H1 (cell line): Measurements from ENCODE around the gene PHOX2A. TPM values are rescaled to one million over a fixed set of nuclear protein-coding genes. Genes with fewer than 3 reads are reported as not detected.

Source experiments
- CTCF ChIA-PET: fragments of 300-600 bp; sonication (Branson Sonifier 250); formaldehyde crosslinking; loops from one replicate; lab custom pipeline; 2021; ENCODE audit not compliant: partially characterized antibody; lab: Charles Lee
- POLR2A ChIA-PET: fragments of 300-600 bp; sonication (Branson Sonifier 250); formaldehyde crosslinking; loops from one replicate; lab custom pipeline; 2021; ENCODE audit warnings: inconsistent platforms; ENCODE audit not compliant: partially characterized antibody; lab: Charles Lee
- DNase-seq, 2 experiments: peaks; one replicate each; pipeline versions ENCODE4 v3.0.0 to v3.0.0-alpha.2; 2010 to 2022; ENCODE audit warnings: low spot score in 2 of 2, low read depth in 1 of 2, mixed read lengths in 1 of 2
- FAIRE-seq: peaks from 2 replicates; lab custom pipeline; 2011; peaks lifted over from hg19 to GRCh38; lab: Jason Lieb, UNC
- H2AFZ ChIP-seq: 2 replicates; pipeline ENCODE4 v1.8.1; 2012; ENCODE audit warnings: low read length, inconsistent platforms
- H2AK5ac ChIP-seq: 2 replicates; pipeline ENCODE4 v1.6.1; 2013; ENCODE audit warnings: low read depth, low read length
- H2BK120ac ChIP-seq: replicated peaks from 2 replicates; pipeline ENCODE3; 2013; ENCODE audit warnings: low read depth, low read length, inconsistent platforms
- H2BK12ac ChIP-seq: 2 replicates; pipeline ENCODE4 v1.6.1; 2013; ENCODE audit warnings: low read depth, low read length
- H2BK15ac ChIP-seq: 2 replicates; pipeline ENCODE4 v1.6.1; 2013; ENCODE audit warnings: low read length
- H2BK20ac ChIP-seq: 2 replicates; pipeline ENCODE4 v1.6.1; 2013; ENCODE audit warnings: low read length
- H2BK5ac ChIP-seq: 2 replicates; pipeline ENCODE4 v1.6.1; 2013; ENCODE audit warnings: low read depth, low read length
- H3K14ac ChIP-seq: 2 replicates; pipeline ENCODE4 v1.6.1; 2013; ENCODE audit warnings: inconsistent platforms; ENCODE audit not compliant: insufficient read length
- H3K18ac ChIP-seq: 2 replicates; pipeline ENCODE4 v1.6.1; 2013; ENCODE audit warnings: low read length; ENCODE audit errors: extremely low read depth
- H3K23ac ChIP-seq: 2 replicates; pipeline ENCODE4 v1.6.1; 2013; ENCODE audit warnings: inconsistent platforms; ENCODE audit not compliant: insufficient read length
- H3K23me2 ChIP-seq: 2 replicates; pipeline ENCODE4 v1.6.1; 2013; ENCODE audit warnings: low read depth, low read length
- H3K27ac ChIP-seq: 2 replicates; pipeline ENCODE4 v1.6.1; 2011; ENCODE audit warnings: low read depth, low read length, inconsistent platforms
- H3K27me3 ChIP-seq, 4 experiments: replicated peaks in 1 of 4; 1 replicate in 1 of 4; 2 replicates in 3 of 4; pipeline versions ENCODE4 v1.6.1 to v1.8.1; 2011 to 2013; ENCODE audit warnings: low read length in 3 of 4, mild to moderate bottlenecking in 3 of 4, inconsistent platforms in 2 of 4, mixed read lengths in 2 of 4, moderate library complexity in 1 of 4; ENCODE audit not compliant: control insufficient read depth in 3 of 4, insufficient read depth in 3 of 4; ENCODE audit errors: extremely low read depth in 1 of 4
- H3K36me3 ChIP-seq, 4 experiments: 2 replicates each; pipeline versions ENCODE4 v1.6.1 to v1.8.1; 2011 to 2013; ENCODE audit warnings: mild to moderate bottlenecking in 4 of 4, low read length in 3 of 4, moderate library complexity in 2 of 4, control low read depth in 1 of 4, inconsistent platforms in 1 of 4; ENCODE audit not compliant: insufficient read depth in 4 of 4, control insufficient read depth in 2 of 4
- H3K4ac ChIP-seq: replicated peaks from 2 replicates; pipeline ENCODE3; 2013; ENCODE audit warnings: low read length, low read depth, mixed read lengths, inconsistent platforms; ENCODE audit not compliant: insufficient read length
- H3K4me1 ChIP-seq, 4 experiments: replicated peaks in 1 of 4; 1 replicate in 1 of 4; 2 replicates in 3 of 4; pipeline versions ENCODE4 v1.6.1 to v1.8.1; 2011 to 2013; ENCODE audit warnings: low read length in 3 of 4, inconsistent platforms in 2 of 4, mixed read lengths in 1 of 4; ENCODE audit not compliant: insufficient read depth in 4 of 4, control insufficient read depth in 3 of 4
- H3K4me2 ChIP-seq, 2 experiments: 2 replicates each; pipeline versions ENCODE4 v1.6.1 to v1.8.1; 2011 to 2013; ENCODE audit warnings: low read depth in 2 of 2, low read length in 2 of 2, control low read depth in 1 of 2, inconsistent platforms in 1 of 2, mild to moderate bottlenecking in 1 of 2; ENCODE audit not compliant: insufficient read depth in 1 of 2
- H3K4me3 ChIP-seq, 4 experiments: fragments of 200-600, 300-600 bp in 1 of 4; sonication (generic), shearing (Covaris generic), sonication (Bioruptor Twin) in 1 of 4; 2 replicates each; pipeline versions ENCODE4 v1.5.1 to v1.8.1; 2011 to 2016; ENCODE audit warnings: low read length in 4 of 4, low read depth in 3 of 4, control low read depth in 2 of 4, inconsistent platforms in 2 of 4, mild to moderate bottlenecking in 2 of 4, mixed read lengths in 1 of 4, moderate library complexity in 1 of 4; ENCODE audit not compliant: insufficient read depth in 2 of 4; ENCODE audit errors: extremely low read depth in 1 of 4
- H3K56ac ChIP-seq: replicated peaks from 2 replicates; pipeline ENCODE3; 2013; ENCODE audit warnings: low read depth, mild to moderate bottlenecking, mixed read lengths, low read length, inconsistent platforms; ENCODE audit not compliant: insufficient read length
- H3K79me1 ChIP-seq: 2 replicates; pipeline ENCODE4 v1.6.1; 2013; ENCODE audit warnings: low read depth, low read length, control low read depth
- H3K79me2 ChIP-seq, 2 experiments: 2 replicates each; pipeline versions ENCODE4 v1.6.1 to v1.8.1; 2012 to 2013; ENCODE audit warnings: low read length in 2 of 2, mild to moderate bottlenecking in 2 of 2, inconsistent platforms in 1 of 2; ENCODE audit not compliant: insufficient read depth in 2 of 2, control insufficient read depth in 1 of 2
- H3K9ac ChIP-seq, 4 experiments: replicated peaks in 1 of 4; 1 replicate in 1 of 4; 2 replicates in 3 of 4; pipeline versions ENCODE4 v1.6.1 to v1.8.1; 2011 to 2013; ENCODE audit warnings: low read depth in 3 of 4, low read length in 3 of 4, control low read depth in 2 of 4, mild to moderate bottlenecking in 2 of 4, moderate library complexity in 2 of 4, inconsistent platforms in 1 of 4; ENCODE audit errors: extremely low read depth in 1 of 4
- H3K9me3 ChIP-seq, 2 experiments: 2 replicates each; pipeline versions ENCODE4 v1.6.1 to v1.8.1; 2012 to 2013; ENCODE audit warnings: mild to moderate bottlenecking in 2 of 2, moderate library complexity in 2 of 2, control low read depth in 1 of 2, inconsistent platforms in 1 of 2, low read depth in 1 of 2, low read length in 1 of 2, mixed read lengths in 1 of 2; ENCODE audit not compliant: insufficient read depth in 2 of 2
- H4K20me1 ChIP-seq, 2 experiments: replicated peaks in 1 of 2; 2 replicates each; pipeline versions ENCODE3 to v1.8.1; 2011 to 2013; ENCODE audit warnings: inconsistent platforms in 2 of 2, low read length in 2 of 2, mild to moderate bottlenecking in 1 of 2; ENCODE audit not compliant: insufficient read depth in 2 of 2, control insufficient read depth in 1 of 2
- H4K5ac ChIP-seq: 2 replicates; pipeline ENCODE4 v1.6.1; 2013; ENCODE audit warnings: low read length, low read depth, mixed read lengths, inconsistent platforms; ENCODE audit not compliant: insufficient read length
- H4K8ac ChIP-seq: 2 replicates; pipeline ENCODE4 v1.8.0; 2013; ENCODE audit warnings: mild to moderate bottlenecking, moderate library complexity, low read length, inconsistent platforms; ENCODE audit not compliant: insufficient read depth; ENCODE audit errors: extremely low read depth
- H4K91ac ChIP-seq: replicated peaks from 2 replicates; pipeline ENCODE3; 2013; ENCODE audit warnings: low read length, mixed read lengths, inconsistent platforms; ENCODE audit not compliant: insufficient read length
- CBX5 ChIP-seq: fragments of 300-800, 300-1000 bp; sonication (generic); IDR thresholded peaks from 2 replicates; pipeline ENCODE4 v1.7.1; 2016; ENCODE audit warnings: antibody characterized with exemption, low read length, low read depth
- KDM1A ChIP-seq: fragments of 200-600, 300-600 bp; sonication (generic); IDR thresholded peaks from 2 replicates; pipeline ENCODE4 v1.7.1; 2016; ENCODE audit warnings: mild to moderate bottlenecking, low read length, borderline replicate concordance
- WGBS, 2 experiments: shearing (Covaris generic) in 1 of 2; methylation state at CpG; one replicate each; pipeline versions ENCODE4 v1.1.6 to v1.1.7; 2013 to 2015; ENCODE audit warnings: low lambda C conversion rate in 2 of 2, mixed read lengths in 2 of 2, inconsistent platforms in 1 of 2, low coverage in 1 of 2, missing lambda C conversion rate in 1 of 2; ENCODE audit not compliant: insufficient replicate concordance in 2 of 2, insufficient coverage in 1 of 2, insufficient read length in 1 of 2; ENCODE audit errors: extremely low coverage in 1 of 2, missing lambda C conversion rate in 1 of 2; 5-methylcytosine and 5-hydroxymethylcytosine counted together
- polyA plus RNA-seq, 7 experiments: library from polyadenylated mRNA; depleted of rRNA in 3 of 7; stranded (reverse) in 5 of 7; unstranded in 2 of 7; fragments of >200 nt in 5 of 7; fragments of 200-250 nt in 2 of 7; gene quantifications; 1 replicate in 5 of 7; 2 replicates in 1 of 7; 4 replicates in 1 of 7; pipeline versions ENCODE4 v1.2.1 to v1.2.3, GENCODE V29; 2011 to 2013; ENCODE audit warnings: missing spikeins in 2 of 7, mixed read lengths in 2 of 7
- total RNA-seq: library from RNA; stranded (reverse); fragmentation: NEBNext Ultra II Directional; extraction: Animal tissue kit (Norgen Biotek cat#: 25700); gene quantifications from 2 replicates; pipeline ENCODE4 v1.2.1, GENCODE V29; 2021

The PHOX2A gene
- total and polyA plus RNA-seq, 2 of the 8 experiments (the other 6 are each of a cell fraction or from before 2014, with no cell fraction given): 0.67 TPM; not detected in 1

- H2BK120ac ChIP-seq: no peak overlapping the region
- no peaks in the 10 kb centered on the region for H3K79me1 ChIP-seq
- no peak overlapping the region for H3K18ac ChIP-seq
- H3K23me2 ChIP-seq: no peaks in the 10 kb centered on the region
- no peak for FAIRE-seq
- no peak overlapping the region for H4K8ac ChIP-seq
- WGBS, 2 experiments: 88% methylated on average over 2 of the region's 2 CpGs; no CpG with 5 or more reads in 1 of the 2 experiments
- peaks cover 0 to 4% (median 0%) of the 10 kb centered on the region in 4 experiments; a peak in 1 of 7 replicates for H3K4me1 ChIP-seq
- ChIA-PET CTCF (interaction anchor here (0.8 to 2.1 kb wide), 6 partner anchors 11 to 174 kb away, joined by 3 to 8 read pairs (median 4); no protein-coding TSS in a partner anchor), POLR2A (no interaction called here)
- no peak overlapping the region for H3K4me2 ChIP-seq
- H3K27me3 ChIP-seq: no peaks in the 10 kb centered on the region; a peak in 1 of 7 replicates
- no peak overlapping the region for H3K14ac ChIP-seq
- no peak overlapping the region for H2BK15ac ChIP-seq
- H4K5ac ChIP-seq: no peak overlapping the region
- no peaks in the 10 kb centered on the region for H3K36me3 ChIP-seq
- no peak overlapping the region for H2AFZ ChIP-seq
- no peaks in the 10 kb centered on the region for H4K20me1 ChIP-seq
- no peak overlapping the region for H4K91ac ChIP-seq
- 0 out of 4 replicates have a peak, but pooled peaks cover 0 to under 1% of the 10 kb centered on the region in 2 experiments for H3K9me3 ChIP-seq
- DNase-seq: no peak
- H3K4ac ChIP-seq: no peak overlapping the region
- no peak overlapping the region for H3K9ac ChIP-seq
- H3K27ac ChIP-seq: no peak overlapping the region
- H2BK20ac ChIP-seq: no peak overlapping the region
- no peak overlapping the region for H2AK5ac ChIP-seq
- no peak overlapping the region for H3K56ac ChIP-seq
- no peak overlapping the region for H3K23ac ChIP-seq
- H2BK5ac ChIP-seq: no peak overlapping the region
- no peaks in the 10 kb centered on the region for H3K79me2 ChIP-seq
- H2BK12ac ChIP-seq: no peak overlapping the region
- H3K4me3 ChIP-seq: no peak overlapping the region
- TF ChIP-seq CBX5: no peak
- 0 out of 2 replicates have a peak, but pooled peaks have one; percentile 44 for TF ChIP-seq KDM1A
Observed at GRCh38 chr11:72259490-72259889, 15.5 kb upstream of the PHOX2A start.
